SKM-1 (cell line): ENCODE data around the gene CNPY1.

Source experiments
- DNase-seq: peaks from one replicate; lab custom pipeline; 2025; ENCODE audit not compliant: unreplicated experiment; lab: John Stamatoyannopoulos, UW

The CNPY1 gene

GRCh38 chr7:155456738-155457543, 89.4 kb downstream of the CNPY1 start:
- DNase-seq: no peak

- no peak for DNase-seq
Measured at GRCh38 chr7:155455776-155456737, 90.3 kb downstream of the CNPY1 start.

GRCh38 chr7:155455132-155455693, 91.1 kb downstream of the CNPY1 start:
- DNase-seq: no peak

GRCh38 chr7:155454183-155455112, 91.9 kb downstream of the CNPY1 start:
- no peak for DNase-seq

GRCh38 chr7:155453296-155454182, 92.8 kb downstream of the CNPY1 start:
- DNase-seq: no peak

GRCh38 chr7:155452505-155453295, 93.7 kb downstream of the CNPY1 start:
- no peak for DNase-seq

GRCh38 chr7:155451840-155452239, 94.5 kb downstream of the CNPY1 start:
- DNase-seq: no peak
